NT2/D1 (cell line): Measurements from ENCODE around the gene RHOBTB1.

Experiments used
- DNase-seq: peaks from one replicate; pipeline ENCODE4 v3.0.0-alpha.2; 2011; ENCODE audit warnings: low read depth, low spot score
- H3K27me3 ChIP-seq: 2 replicates; pipeline ENCODE4 v1.6.0; 2011; ENCODE audit warnings: mild to moderate bottlenecking; ENCODE audit not compliant: insufficient read length, insufficient read depth
- H3K36me3 ChIP-seq: 2 replicates; pipeline ENCODE4 v1.6.1; 2011; ENCODE audit warnings: mild to moderate bottlenecking, low read length, mixed read lengths; ENCODE audit not compliant: insufficient read depth, insufficient read length
- H3K4me1 ChIP-seq: 2 replicates; pipeline ENCODE4 v1.5.1; 2011; ENCODE audit not compliant: insufficient read depth, insufficient read length
- H3K4me3 ChIP-seq: 2 replicates; pipeline ENCODE4 v1.5.1; 2011; ENCODE audit warnings: low read depth; ENCODE audit not compliant: insufficient read length
- H3K9ac ChIP-seq: 2 replicates; pipeline ENCODE4 v1.6.0; 2011; ENCODE audit warnings: low read depth; ENCODE audit not compliant: insufficient read length
- H3K9me3 ChIP-seq: 2 replicates; pipeline ENCODE4 v1.5.1; 2011; ENCODE audit warnings: mild to moderate bottlenecking, low read length; ENCODE audit not compliant: insufficient read depth
- SUZ12 ChIP-seq: IDR thresholded peaks from 2 replicates; pipeline ENCODE4 v1.6.1; 2011; ENCODE audit not compliant: insufficient read length, insufficient read depth; ENCODE audit errors: extremely low read depth
- YY1 ChIP-seq: IDR thresholded peaks from 2 replicates; pipeline ENCODE4 v1.6.1; 2011; ENCODE audit not compliant: insufficient read length, insufficient read depth
- ZNF274 ChIP-seq: IDR thresholded peaks from 2 replicates; pipeline ENCODE4 v1.6.1; 2011; ENCODE audit warnings: mild to moderate bottlenecking, low read depth, low read length

Gene RHOBTB1

DNA sequence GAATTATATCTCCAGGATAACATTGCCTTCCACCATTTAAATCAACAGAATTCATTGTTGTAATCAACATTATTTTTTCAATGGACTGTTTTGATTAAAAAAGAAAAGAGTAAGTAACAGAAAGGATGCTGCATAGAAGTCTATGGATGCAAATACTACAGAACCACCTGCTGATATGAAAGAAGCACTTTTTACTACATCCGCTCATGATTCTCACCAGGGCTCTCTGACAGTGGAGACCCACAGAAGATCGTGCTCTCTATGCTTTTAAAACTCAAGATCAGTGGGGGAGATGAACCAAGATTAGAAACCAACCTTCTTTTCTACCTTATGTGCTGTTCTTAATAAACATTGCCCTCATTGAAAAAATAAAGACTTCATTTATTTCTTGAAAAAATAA is 24.4 kb downstream of the RHOBTB1 start:
- no peak for DNase-seq
- H3K36me3 ChIP-seq = no peaks in the 10 kb centered on the region
- H3K4me3 ChIP-seq = no peak overlapping the region
- no peaks in the 10 kb centered on the region for H3K4me1 ChIP-seq
- TF ChIP-seq SUZ12 (no peak), YY1 (no peak), ZNF274 (no peak)
- H3K27me3 ChIP-seq = no peaks in the 10 kb centered on the region
- H3K9ac ChIP-seq = no peak overlapping the region
- H3K9me3 ChIP-seq = no peaks in the 10 kb centered on the region

DNA sequence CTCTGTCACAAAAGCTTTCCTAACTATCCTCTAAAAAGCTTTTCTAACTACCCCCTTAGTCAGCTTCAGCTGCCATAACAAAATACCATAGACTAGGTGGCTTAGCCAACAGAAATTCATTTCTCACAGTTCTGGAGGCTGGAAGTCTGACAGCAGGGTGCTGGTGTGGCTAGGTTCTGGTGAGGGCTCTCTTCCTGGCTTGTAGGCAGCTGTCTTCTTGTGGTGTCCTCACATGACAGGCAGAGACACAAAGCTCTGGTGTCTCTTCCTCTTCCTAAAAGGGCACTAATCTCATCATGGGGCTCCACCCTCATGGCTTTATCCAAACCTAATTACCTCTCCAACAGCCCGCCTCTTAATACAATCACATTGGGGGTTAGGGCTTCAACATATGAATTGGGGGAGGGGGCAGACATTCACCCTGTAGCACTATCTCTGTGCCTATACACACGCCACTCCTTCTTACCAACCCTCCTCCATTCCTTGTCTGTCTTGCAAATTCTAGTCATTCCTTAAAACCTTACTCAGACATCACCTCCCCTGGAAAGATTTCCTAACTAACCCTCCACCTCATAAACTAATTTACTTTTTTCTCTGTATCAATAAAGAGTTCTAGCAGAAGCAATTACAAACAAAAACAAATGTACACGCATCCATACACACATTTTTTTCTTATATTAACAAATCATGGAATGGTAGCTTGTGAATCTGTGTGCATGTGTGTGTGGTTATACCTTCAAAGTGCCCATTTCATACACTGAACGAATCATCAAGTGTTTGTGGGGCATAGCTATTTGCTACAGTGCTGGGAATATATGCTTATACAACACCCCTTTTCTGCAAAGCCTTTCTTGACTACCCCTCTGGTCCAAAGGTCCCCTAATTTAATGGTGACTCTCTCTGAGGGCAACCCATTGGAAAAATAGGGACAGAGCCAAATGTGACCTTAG is 26.4 kb downstream of the RHOBTB1 start:
- Histone ChIP-seq H3K27me3 (no peaks in the 10 kb centered on the region), H3K9me3 (no peaks in the 10 kb centered on the region), H3K4me3 (no peak overlapping the region), H3K9ac (no peak overlapping the region), H3K4me1 (no peaks in the 10 kb centered on the region), H3K36me3 (no peaks in the 10 kb centered on the region)
- DNase-seq = no peak
- no peak for TF ChIP-seq YY1
- TF ChIP-seq SUZ12 = no peak
- no peak for TF ChIP-seq ZNF274

DNA sequence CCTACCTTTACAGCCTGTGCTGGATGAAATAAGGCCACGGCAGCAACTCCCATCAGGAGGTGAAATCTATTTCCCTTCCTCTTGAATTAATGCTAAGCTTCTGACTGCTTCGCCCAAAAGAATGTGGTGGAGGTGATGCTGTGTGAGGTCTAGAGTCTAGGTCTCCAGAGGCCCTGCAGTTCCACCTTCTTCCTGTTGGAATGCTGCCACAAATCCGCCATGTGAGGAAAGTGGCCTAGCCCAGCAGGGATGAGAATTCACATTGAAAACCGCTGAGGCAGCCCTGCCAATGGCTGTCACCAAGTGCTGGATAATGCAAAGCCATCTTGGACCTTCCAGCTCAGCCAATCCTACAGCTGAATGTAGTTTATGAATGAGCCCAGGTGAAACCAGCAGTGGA is 28.0 kb downstream of the RHOBTB1 start:
- Histone ChIP-seq H3K4me1 (no peaks in the 10 kb centered on the region), H3K4me3 (no peak overlapping the region), H3K9ac (no peak overlapping the region), H3K27me3 (no peaks in the 10 kb centered on the region), H3K36me3 (peaks cover 3% of the 10 kb centered on the region), H3K9me3 (no peaks in the 10 kb centered on the region)
- DNase-seq = no peak
- TF ChIP-seq ZNF274 (no peak), YY1 (no peak), SUZ12 (no peak)

DNA sequence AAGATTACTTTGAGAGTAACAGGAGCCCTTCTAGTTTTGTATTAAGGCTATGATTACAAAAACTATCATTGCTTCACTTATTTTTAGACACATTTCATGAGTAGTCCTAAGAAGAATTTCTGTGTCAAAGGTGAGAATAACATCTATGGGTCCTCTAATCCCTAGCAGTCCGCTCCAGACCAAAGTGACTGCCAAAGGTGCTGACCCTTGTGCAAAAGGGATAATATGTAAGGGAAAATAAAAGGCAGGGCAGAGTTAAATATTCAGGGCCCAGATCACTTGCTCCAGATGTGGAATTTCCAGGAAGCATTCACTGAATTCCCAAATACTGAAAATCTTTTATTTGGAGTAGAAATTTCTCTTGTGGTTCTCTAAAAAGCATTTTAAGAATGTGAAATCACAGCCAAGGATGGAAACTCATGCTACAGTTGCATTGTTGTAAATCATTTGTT is 29.3 kb downstream of the RHOBTB1 start:
- Histone ChIP-seq H3K4me1 (no peaks in the 10 kb centered on the region), H3K27me3 (no peaks in the 10 kb centered on the region), H3K4me3 (no peak overlapping the region), H3K36me3 (peaks cover 14% of the 10 kb centered on the region), H3K9me3 (no peaks in the 10 kb centered on the region), H3K9ac (no peak overlapping the region)
- DNase-seq = no peak
- no peak for TF ChIP-seq SUZ12
- TF ChIP-seq YY1 = no peak
- no peak for TF ChIP-seq ZNF274

DNA sequence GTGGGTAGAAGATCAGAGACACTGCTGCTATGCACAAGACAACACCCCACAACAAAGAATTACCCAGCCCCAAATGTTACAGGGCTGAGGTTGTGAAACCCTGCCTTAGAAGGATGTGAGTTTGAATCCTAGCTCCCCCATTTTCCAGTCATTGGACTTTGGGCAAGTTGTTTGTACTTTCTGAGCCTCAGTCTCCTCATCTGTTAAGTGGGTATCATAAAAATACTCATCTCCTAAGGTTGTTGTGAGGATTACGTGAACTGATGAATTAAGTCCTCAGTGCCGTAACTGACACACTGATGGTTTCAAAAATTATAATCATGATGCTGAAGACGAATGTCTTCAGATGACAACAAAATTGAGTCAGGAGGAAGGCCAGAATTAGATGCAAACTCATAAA is 30.3 kb downstream of the RHOBTB1 start:
- no peak overlapping the region for H3K4me3 ChIP-seq
- no peaks in the 10 kb centered on the region for H3K27me3 ChIP-seq
- DNase-seq = no peak
- no peaks in the 10 kb centered on the region for H3K9me3 ChIP-seq
- H3K36me3 ChIP-seq = peaks cover 14% of the 10 kb centered on the region
- no peak overlapping the region for H3K9ac ChIP-seq
- TF ChIP-seq ZNF274 (no peak), SUZ12 (no peak), YY1 (no peak)
- no peaks in the 10 kb centered on the region for H3K4me1 ChIP-seq

DNA sequence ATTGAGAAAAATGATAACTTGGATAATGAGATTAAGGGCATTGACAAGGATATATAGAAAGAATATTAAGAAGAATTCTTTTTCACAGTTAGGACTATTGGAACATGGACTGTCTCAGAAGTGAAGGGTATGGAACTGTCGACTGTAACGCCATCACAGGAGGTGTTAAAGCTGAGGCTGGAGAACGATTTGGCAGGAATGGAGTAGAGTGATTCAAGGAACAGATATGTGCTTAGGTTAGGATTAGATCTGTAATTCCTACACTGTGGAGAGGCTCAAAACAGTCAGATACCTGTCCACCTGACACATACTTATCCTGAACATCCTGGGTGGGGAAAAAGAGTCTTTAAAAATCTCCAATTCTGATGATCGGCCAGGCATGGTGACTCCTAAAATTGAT is 30.9 kb downstream of the RHOBTB1 start:
- H3K27me3 ChIP-seq = no peaks in the 10 kb centered on the region
- no peak overlapping the region for H3K4me3 ChIP-seq
- H3K9me3 ChIP-seq = no peaks in the 10 kb centered on the region
- H3K4me1 ChIP-seq = no peaks in the 10 kb centered on the region
- H3K36me3 ChIP-seq = peaks cover 14% of the 10 kb centered on the region
- H3K9ac ChIP-seq = no peak overlapping the region
- TF ChIP-seq SUZ12 = no peak
- TF ChIP-seq YY1 = no peak
- no peak for TF ChIP-seq ZNF274
- no peak for DNase-seq

DNA sequence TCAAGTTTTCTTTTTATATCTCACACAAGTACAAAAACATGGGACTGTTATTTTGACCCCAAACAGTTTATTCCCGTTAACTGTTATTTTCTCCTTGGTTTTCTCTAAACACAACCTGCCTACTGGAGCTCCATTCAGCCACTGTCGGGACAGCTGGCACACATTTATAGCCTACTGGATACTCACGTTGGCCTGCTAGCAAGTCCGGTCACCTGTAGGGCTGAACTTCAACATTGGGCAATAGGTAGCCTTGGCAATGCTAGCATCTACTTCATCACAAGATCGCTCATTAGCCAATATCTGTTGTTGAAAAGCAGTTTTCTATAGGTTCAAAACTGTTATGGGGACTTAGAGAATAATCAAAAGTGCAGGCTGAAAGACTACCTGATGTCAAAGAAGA is 32.3 kb downstream of the RHOBTB1 start:
- Histone ChIP-seq H3K27me3 (no peaks in the 10 kb centered on the region), H3K36me3 (peaks cover 14% of the 10 kb centered on the region), H3K4me1 (no peaks in the 10 kb centered on the region), H3K9ac (no peak overlapping the region), H3K4me3 (no peak overlapping the region), H3K9me3 (no peaks in the 10 kb centered on the region)
- DNase-seq = no peak
- TF ChIP-seq YY1 (no peak), ZNF274 (no peak), SUZ12 (no peak)
